ENCODE measurements around the gene LRIT2. TPM values are rescaled to one million over a fixed set of nuclear protein-coding genes. Genes with fewer than 3 reads are reported as not detected.

LRIT2 gene
- total and polyA plus RNA-seq, 9 of the 15 experiments (the other 6 are each of a cell fraction or from before 2014, with no cell fraction given): not detected

GRCh38 chr10:84256510-84257342, 31.4 kb upstream of the LRIT2 start (continued):
- no peak for TF ChIP-seq ZNF408 (CRISPR knock-in tag; IDR thresholded peaks at IDR 0.05; ENCODE audit: low read depth)
- no peak for TF ChIP-seq ZNF41 (CRISPR knock-in tag; conservative IDR thresholded peaks at IDR 0.05)
- peak; percentile 64; the same call in 1 of the 2 replicates for TF ChIP-seq GABPB1 (CRISPR knock-in tag; IDR thresholded peaks at IDR 0.05)
- 0 out of 2 replicates have a peak, but pooled peaks have one; percentile 62 for TF ChIP-seq CREM (IDR thresholded peaks at IDR 0.05; ENCODE audit: low read depth)
- no peak for TF ChIP-seq MBD1 (CRISPR knock-in tag; IDR thresholded peaks at IDR 0.05)
- no peak for TF ChIP-seq BCL6 (CRISPR knock-in tag; IDR thresholded peaks at IDR 0.05)
- TF ChIP-seq GATAD2A (IDR thresholded peaks at IDR 0.05): no peak
- TF ChIP-seq FOXJ3 (CRISPR knock-in tag; IDR thresholded peaks at IDR 0.05): no peak
- TF ChIP-seq MECOM (CRISPR knock-in tag; IDR thresholded peaks at IDR 0.05): no peak
- no peak for TF ChIP-seq USF1 (CRISPR knock-in tag; IDR thresholded peaks at IDR 0.05)
- TF ChIP-seq BDP1 (IDR thresholded peaks at IDR 0.05; ENCODE audit: insufficient read depth, insufficient read length): no peak
- TF ChIP-seq NR3C1 (CRISPR knock-in tag; IDR thresholded peaks at IDR 0.05): peak; percentile 87; the same call in 1 of the 2 replicates
- no peak for TF ChIP-seq NFATC3 (IDR thresholded peaks at IDR 0.05)
- TF ChIP-seq STAT5A (IDR thresholded peaks at IDR 0.05; ENCODE audit: borderline replicate concordance, low read length): no peak
- TF ChIP-seq ZNF165 (CRISPR knock-in tag; IDR thresholded peaks at IDR 0.05; ENCODE audit: borderline replicate concordance): no peak
- no peak for TF ChIP-seq ZBTB40 (IDR thresholded peaks at IDR 0.05)
- TF ChIP-seq ZBTB40 (CRISPR knock-in tag; IDR thresholded peaks at IDR 0.05): peak; percentile 72
- TF ChIP-seq ATF7 (IDR thresholded peaks at IDR 0.05): 0 out of 2 replicates have a peak, but pooled peaks have one; percentile 31

Measured in K562 (cell line).